Fibroblast of the conjunctiva (primary cell): Measurements from ENCODE around the gene ABHD6.
"Not testable (repeated sequence)": the region's sequence is repeated elsewhere in the genome, so short reads cannot be mapped to it uniquely, and the experiment has no call there.

Source experiments
- DNase-seq: peaks from one replicate; pipeline ENCODE4 v3.0.0-alpha.2; 2010; ENCODE audit warnings: low read depth

The ABHD6 gene

GRCh38 chr3:58274027-58274614 is 36.5 kb downstream of the ABHD6 start:
- DNase-seq: no peak

- no peak for DNase-seq
These were observed 43.5 kb downstream of the ABHD6 start for GRCh38 chr3:58281069-58281468.

GRCh38 chr3:58285334-58285733 is 47.7 kb downstream of the ABHD6 start:
- DNase-seq: no peak

GRCh38 chr3:58287354-58287753 is 49.8 kb downstream of the ABHD6 start:
- DNase-seq: no peak

- DNase-seq: no peak
These were observed 50.6 kb downstream of the ABHD6 start for GRCh38 chr3:58288011-58288728.

GRCh38 chr3:58288964-58289613 is 51.5 kb downstream of the ABHD6 start:
- DNase-seq: not testable (repeated sequence)

- not testable (repeated sequence) for DNase-seq
These were observed 52.9 kb downstream of the ABHD6 start for GRCh38 chr3:58290446-58290845.

- DNase-seq: no peak
These were observed 54.2 kb downstream of the ABHD6 start for GRCh38 chr3:58291671-58292338.

GRCh38 chr3:58292866-58293265 is 55.3 kb downstream of the ABHD6 start:
- no peak for DNase-seq

GRCh38 chr3:58293516-58293915 is 55.9 kb downstream of the ABHD6 start:
- no peak for DNase-seq

- DNase-seq: no peak
These were observed 58.7 kb downstream of the ABHD6 start for GRCh38 chr3:58296269-58296668.

- no peak for DNase-seq
These were observed 59.3 kb downstream of the ABHD6 start for GRCh38 chr3:58296843-58297242.

GRCh38 chr3:58298190-58298589 is 60.6 kb downstream of the ABHD6 start:
- no peak for DNase-seq

GRCh38 chr3:58299075-58299474 is 61.5 kb downstream of the ABHD6 start:
- no peak for DNase-seq

GRCh38 chr3:58299839-58300516 is 62.4 kb downstream of the ABHD6 start:
- peak; percentile 72 for DNase-seq

GRCh38 chr3:58305882-58306711 is 68.5 kb downstream of the ABHD6 start, which contains the start of the genes HTD2 and RPP14:
HTD2 (plus strand) TSS chr3:58306520; CDS start chr3:58317614, 11,094 bp downstream.
RPP14 (plus strand) TSS chr3:58306245; CDS start chr3:58310330, 4,085 bp downstream.
- peak; percentile 95 for DNase-seq

GRCh38 chr3:58307639-58308215 is 70.1 kb downstream of the ABHD6 start:
- peak; percentile 75 for DNase-seq

GRCh38 chr3:58308728-58309127 is 71.1 kb downstream of the ABHD6 start:
- no peak for DNase-seq

- no peak for DNase-seq
These were observed 80.2 kb downstream of the ABHD6 start for GRCh38 chr3:58317811-58318210.

GRCh38 chr3:58321791-58322190 is 84.2 kb downstream of the ABHD6 start:
- no peak for DNase-seq

GRCh38 chr3:58322793-58323192 is 85.2 kb downstream of the ABHD6 start:
- no peak for DNase-seq
